SK-N-SH treated with all-trans-retinoic acid at 6 μM for 48 hours (cell line): ENCODE data around the gene TMEM178B.

ENCODE experiments used
- ATAC-seq: fragments of 200-7000 bp; cut with Tn5 transposase; 3 replicates; pipeline ENCODE4 v1.9.1; 2020; ENCODE audit warnings: mild to moderate bottlenecking, moderate library complexity
- ARNTL ChIP-seq: fragments of 450-650 bp; formaldehyde crosslinking; IDR thresholded peaks from 2 replicates; pipeline ENCODE4 v1.5.0; 2020; ENCODE audit warnings: low read depth, mild to moderate bottlenecking, moderate library complexity, borderline replicate concordance
- BACH2 ChIP-seq: fragments of 250-450 bp; sonication (Bioruptor Pico); IDR thresholded peaks from 2 replicates; pipeline ENCODE4 v1.9.0; 2021; ENCODE audit warnings: mild to moderate bottlenecking, borderline replicate concordance
- CSDC2 ChIP-seq: fragments of 250-450 bp; sonication (Bioruptor Pico); IDR thresholded peaks from 2 replicates; pipeline ENCODE4 v1.5.0; 2020; ENCODE audit warnings: mild to moderate bottlenecking, moderate library complexity
- ESRRG ChIP-seq: fragments of 250-450 bp; sonication (Bioruptor Pico); IDR thresholded peaks from 2 replicates; pipeline ENCODE4 v1.6.1; 2021; ENCODE audit warnings: mild to moderate bottlenecking
- GLIS3 ChIP-seq: fragments of 250-450 bp; sonication (Bioruptor Pico); IDR thresholded peaks from 2 replicates; pipeline ENCODE4 v1.5.0; 2020; ENCODE audit warnings: mild to moderate bottlenecking, moderate library complexity
- ISL1 ChIP-seq: fragments of 250-450 bp; sonication (Bioruptor Pico); IDR thresholded peaks from 2 replicates; pipeline ENCODE4 v2.1.2; 2022; ENCODE audit warnings: mild to moderate bottlenecking, moderate library complexity
- OSR1 ChIP-seq: fragments of 250-450 bp; sonication (Bioruptor Pico); IDR thresholded peaks from 2 replicates; pipeline ENCODE4 v1.8.0; 2022; ENCODE audit warnings: moderate library complexity, mild to moderate bottlenecking, inconsistent platforms
- PATZ1 ChIP-seq: fragments of 250-450 bp; sonication (Bioruptor Pico); IDR thresholded peaks from 2 replicates; pipeline ENCODE4 v1.8.0; 2020; ENCODE audit warnings: mild to moderate bottlenecking, moderate library complexity, borderline replicate concordance
- PPARA ChIP-seq: fragments of 250-450 bp; sonication (Bioruptor Pico); IDR thresholded peaks from 2 replicates; pipeline ENCODE4 v1.5.0; 2020; ENCODE audit warnings: mild to moderate bottlenecking, borderline replicate concordance
- RARB ChIP-seq: fragments of 250-450 bp; sonication (Bioruptor Pico); IDR thresholded peaks from 2 replicates; pipeline ENCODE4 v1.8.0; 2021; ENCODE audit warnings: mild to moderate bottlenecking, moderate library complexity
- TCF4 ChIP-seq: fragments of 250-450 bp; sonication (Bioruptor Pico); IDR thresholded peaks from 2 replicates; pipeline ENCODE4 v1.8.0; 2021; ENCODE audit warnings: mild to moderate bottlenecking, moderate library complexity, borderline replicate concordance
- TOX ChIP-seq: fragments of 250-450 bp; sonication (Bioruptor Pico); IDR thresholded peaks from 2 replicates; pipeline ENCODE4 v1.8.0; 2021; ENCODE audit warnings: mild to moderate bottlenecking, moderate library complexity, borderline replicate concordance
- TSHZ2 ChIP-seq: fragments of 250-450 bp; sonication (Bioruptor Pico); IDR thresholded peaks from 2 replicates; pipeline ENCODE4 v1.5.0; 2020; ENCODE audit warnings: mild to moderate bottlenecking, moderate library complexity
- ZC3H10 ChIP-seq: fragments of 250-450 bp; sonication (Bioruptor Pico); IDR thresholded peaks from 2 replicates; pipeline ENCODE4 v1.5.1; 2021; ENCODE audit warnings: mild to moderate bottlenecking, moderate library complexity
- ZFP3 ChIP-seq: fragments of 250-450 bp; sonication (Bioruptor Pico); IDR thresholded peaks from 2 replicates; pipeline ENCODE4 v1.5.0; 2020; ENCODE audit warnings: mild to moderate bottlenecking, moderate library complexity
- ZNF565 ChIP-seq: fragments of 450-650 bp; formaldehyde crosslinking; conservative IDR thresholded peaks from 2 replicates; pipeline ENCODE4 v1.5.0; 2020; ENCODE audit warnings: low read depth, mild to moderate bottlenecking, moderate library complexity
- ZNF70 ChIP-seq: fragments of 450-650 bp; formaldehyde crosslinking; IDR thresholded peaks from 2 replicates; pipeline ENCODE4 v1.5.0; 2020; ENCODE audit warnings: mild to moderate bottlenecking, moderate library complexity
- ZNF8 ChIP-seq: fragments of 450-650 bp; formaldehyde crosslinking; IDR thresholded peaks from 2 replicates; pipeline ENCODE4 v1.5.0; 2020; ENCODE audit warnings: mild to moderate bottlenecking, moderate library complexity
- TF ChIP-seq, protein P1 (sequence below): fragments of 250-450 bp; sonication (Bioruptor Pico); IDR thresholded peaks from 2 replicates; pipeline ENCODE4 v1.5.1; 2021; ENCODE audit warnings: mild to moderate bottlenecking, moderate library complexity
- TF ChIP-seq, protein P2 (sequence below): fragments of 250-450 bp; sonication (Bioruptor Pico); IDR thresholded peaks from 2 replicates; pipeline ENCODE4 v1.5.1; 2020; ENCODE audit warnings: low read depth, mild to moderate bottlenecking, moderate library complexity

Gene TMEM178B

GRCh38 chr7:141043616-141044015 lies 30.2 kb upstream of the TMEM178B start:
- ATAC-seq: no peak
- TF ChIP-seq ZNF70 (CRISPR knock-in tag): no peak
- TF ChIP-seq ISL1: no peak

DNA sequence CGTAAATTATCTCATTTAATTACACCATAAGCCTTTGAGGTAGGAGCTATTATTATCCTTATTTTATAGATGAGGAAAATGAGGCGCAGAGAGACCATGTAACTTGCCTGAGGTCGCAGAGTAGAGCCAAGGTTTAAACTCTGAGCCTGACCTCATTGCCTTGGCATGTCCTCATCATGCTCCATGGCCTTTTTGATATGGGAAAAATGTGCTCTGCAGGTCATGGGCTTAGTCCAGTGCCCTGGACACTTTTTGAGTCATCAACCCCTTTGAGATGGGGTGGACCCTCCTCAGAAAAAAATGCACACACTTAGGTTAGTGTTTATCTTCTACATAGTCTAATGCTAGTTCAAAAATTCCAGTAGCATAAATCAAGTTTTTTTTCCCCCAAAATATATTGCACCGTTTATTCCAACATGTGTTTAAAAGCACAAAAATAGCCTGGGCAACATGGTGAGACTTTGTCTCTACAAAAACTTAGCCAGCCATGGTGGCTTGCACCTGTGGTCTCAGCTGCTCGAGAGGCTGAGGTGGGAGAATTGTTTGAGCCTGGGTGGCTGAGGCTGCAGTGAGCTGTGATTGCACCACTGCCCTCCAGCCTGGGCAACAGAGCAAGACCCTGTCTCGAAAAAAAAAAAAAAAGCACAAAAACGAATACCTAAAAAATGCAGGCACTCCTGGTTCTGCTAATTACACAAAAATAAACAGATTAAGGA lies 28.6 kb upstream of the TMEM178B start:
- ATAC-seq: no peak
- TF ChIP-seq ARNTL (no peak), ESRRG (CRISPR knock-in tag) (no peak)

- no peak for ATAC-seq
- TF ChIP-seq ZNF565 (CRISPR knock-in tag): no peak
- TF ChIP-seq, protein P1, sequence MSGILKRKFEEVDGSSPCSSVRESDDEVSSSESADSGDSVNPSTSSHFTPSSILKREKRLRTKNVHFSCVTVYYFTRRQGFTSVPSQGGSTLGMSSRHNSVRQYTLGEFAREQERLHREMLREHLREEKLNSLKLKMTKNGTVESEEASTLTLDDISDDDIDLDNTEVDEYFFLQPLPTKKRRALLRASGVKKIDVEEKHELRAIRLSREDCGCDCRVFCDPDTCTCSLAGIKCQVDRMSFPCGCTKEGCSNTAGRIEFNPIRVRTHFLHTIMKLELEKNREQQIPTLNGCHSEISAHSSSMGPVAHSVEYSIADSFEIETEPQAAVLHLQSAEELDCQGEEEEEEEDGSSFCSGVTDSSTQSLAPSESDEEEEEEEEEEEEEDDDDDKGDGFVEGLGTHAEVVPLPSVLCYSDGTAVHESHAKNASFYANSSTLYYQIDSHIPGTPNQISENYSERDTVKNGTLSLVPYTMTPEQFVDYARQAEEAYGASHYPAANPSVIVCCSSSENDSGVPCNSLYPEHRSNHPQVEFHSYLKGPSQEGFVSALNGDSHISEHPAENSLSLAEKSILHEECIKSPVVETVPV (CRISPR knock-in tag): no peak
- no peak for TF ChIP-seq PPARA (CRISPR knock-in tag)
- no peak for TF ChIP-seq RARB (CRISPR knock-in tag)
- no peak for TF ChIP-seq ZNF70 (CRISPR knock-in tag)
- no peak for TF ChIP-seq TSHZ2 (CRISPR knock-in tag)
- no peak for TF ChIP-seq CSDC2 (CRISPR knock-in tag)
- no peak for TF ChIP-seq TOX (CRISPR knock-in tag)
- TF ChIP-seq, protein P2, sequence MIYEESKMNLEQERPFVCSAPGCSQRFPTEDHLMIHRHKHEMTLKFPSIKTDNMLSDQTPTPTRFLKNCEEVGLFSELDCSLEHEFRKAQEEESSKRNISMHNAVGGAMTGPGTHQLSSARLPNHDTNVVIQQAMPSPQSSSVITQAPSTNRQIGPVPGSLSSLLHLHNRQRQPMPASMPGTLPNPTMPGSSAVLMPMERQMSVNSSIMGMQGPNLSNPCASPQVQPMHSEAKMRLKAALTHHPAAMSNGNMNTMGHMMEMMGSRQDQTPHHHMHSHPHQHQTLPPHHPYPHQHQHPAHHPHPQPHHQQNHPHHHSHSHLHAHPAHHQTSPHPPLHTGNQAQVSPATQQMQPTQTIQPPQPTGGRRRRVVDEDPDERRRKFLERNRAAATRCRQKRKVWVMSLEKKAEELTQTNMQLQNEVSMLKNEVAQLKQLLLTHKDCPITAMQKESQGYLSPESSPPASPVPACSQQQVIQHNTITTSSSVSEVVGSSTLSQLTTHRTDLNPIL: no peak
- TF ChIP-seq ZC3H10: no peak
- no peak for TF ChIP-seq ARNTL
- no peak for TF ChIP-seq GLIS3 (CRISPR knock-in tag)
- no peak for TF ChIP-seq ZNF8
- TF ChIP-seq BACH2 (CRISPR knock-in tag): no peak
- TF ChIP-seq, all 23 proteins: peak for 0
Measured at GRCh38 chr7:141045842-141046620, 27.8 kb upstream of the TMEM178B start.

GRCh38 chr7:141053626-141054025 lies 20.2 kb upstream of the TMEM178B start:
- ATAC-seq: no peak
- TF ChIP-seq ZC3H10: no peak
- no peak for TF ChIP-seq ZFP3 (CRISPR knock-in tag)
- no peak for TF ChIP-seq CSDC2 (CRISPR knock-in tag)
- TF ChIP-seq TOX (CRISPR knock-in tag): no peak
- TF ChIP-seq PATZ1 (CRISPR knock-in tag): no peak
- no peak for TF ChIP-seq OSR1 (CRISPR knock-in tag)
- no peak for TF ChIP-seq TSHZ2 (CRISPR knock-in tag)
- TF ChIP-seq TCF4 (CRISPR knock-in tag): no peak
- TF ChIP-seq, protein P1 (CRISPR knock-in tag): no peak
- no peak for TF ChIP-seq ESRRG (CRISPR knock-in tag)
- no peak for TF ChIP-seq ZNF565 (CRISPR knock-in tag)
- no peak for TF ChIP-seq ARNTL
- no peak for TF ChIP-seq GLIS3 (CRISPR knock-in tag)
- TF ChIP-seq, all 23 proteins: peak for 0
